HFFc6 (cell line): Measurements from ENCODE around the gene RNF26. TPM values are rescaled to one million over a fixed set of nuclear protein-coding genes. Genes with fewer than 3 reads are reported as not detected.

Source experiments
- DNase-seq: peaks from one replicate; pipeline ENCODE4 v3.0.0-alpha.2; 2018
- H3K27ac Mint-ChIP-seq: 2 replicates; pipeline ENCODE4 v1.8.0; 2020; ENCODE audit warnings: mild to moderate bottlenecking, mixed read lengths
- H3K27me3 Mint-ChIP-seq: 2 replicates; pipeline ENCODE4 v1.8.0; 2021; ENCODE audit warnings: mild to moderate bottlenecking, moderate library complexity, mixed read lengths; ENCODE audit not compliant: insufficient read depth
- H3K36me3 Mint-ChIP-seq: 2 replicates; pipeline ENCODE4 v1.8.0; 2021; ENCODE audit warnings: low read depth, mixed read lengths
- H3K4me1 Mint-ChIP-seq: 2 replicates; pipeline ENCODE4 v1.8.0; 2020; ENCODE audit warnings: low read depth, mixed read lengths
- H3K4me3 Mint-ChIP-seq: 2 replicates; pipeline ENCODE4 v1.8.0; 2020; ENCODE audit warnings: mild to moderate bottlenecking, moderate library complexity, mixed read lengths
- H3K9me3 Mint-ChIP-seq: 2 replicates; pipeline ENCODE4 v1.8.0; 2020; ENCODE audit warnings: mild to moderate bottlenecking, mixed read lengths
- total RNA-seq, 6 experiments: library from RNA; stranded (reverse); fragmentation: NEBNext Ultra II Directional; extraction: Animal tissue kit (Norgen Biotek cat#: 25700); gene quantifications; 2 replicates in 1 of 6; 3 replicates in 5 of 6; pipeline ENCODE4 v1.2.3, GENCODE V29; 2021
- TF ChIP-seq, protein P1 (sequence below): fragments of 200-600 bp; sonication (generic); IDR thresholded peaks from 2 replicates; pipeline ENCODE4 v1.5.0; 2021; ENCODE audit warnings: antibody characterized with exemption, mild to moderate bottlenecking

Gene RNF26
- total RNA-seq, 6 experiments from 2014 or later, result 48.6 to 63.5 (median 52.7) TPM

DNA sequence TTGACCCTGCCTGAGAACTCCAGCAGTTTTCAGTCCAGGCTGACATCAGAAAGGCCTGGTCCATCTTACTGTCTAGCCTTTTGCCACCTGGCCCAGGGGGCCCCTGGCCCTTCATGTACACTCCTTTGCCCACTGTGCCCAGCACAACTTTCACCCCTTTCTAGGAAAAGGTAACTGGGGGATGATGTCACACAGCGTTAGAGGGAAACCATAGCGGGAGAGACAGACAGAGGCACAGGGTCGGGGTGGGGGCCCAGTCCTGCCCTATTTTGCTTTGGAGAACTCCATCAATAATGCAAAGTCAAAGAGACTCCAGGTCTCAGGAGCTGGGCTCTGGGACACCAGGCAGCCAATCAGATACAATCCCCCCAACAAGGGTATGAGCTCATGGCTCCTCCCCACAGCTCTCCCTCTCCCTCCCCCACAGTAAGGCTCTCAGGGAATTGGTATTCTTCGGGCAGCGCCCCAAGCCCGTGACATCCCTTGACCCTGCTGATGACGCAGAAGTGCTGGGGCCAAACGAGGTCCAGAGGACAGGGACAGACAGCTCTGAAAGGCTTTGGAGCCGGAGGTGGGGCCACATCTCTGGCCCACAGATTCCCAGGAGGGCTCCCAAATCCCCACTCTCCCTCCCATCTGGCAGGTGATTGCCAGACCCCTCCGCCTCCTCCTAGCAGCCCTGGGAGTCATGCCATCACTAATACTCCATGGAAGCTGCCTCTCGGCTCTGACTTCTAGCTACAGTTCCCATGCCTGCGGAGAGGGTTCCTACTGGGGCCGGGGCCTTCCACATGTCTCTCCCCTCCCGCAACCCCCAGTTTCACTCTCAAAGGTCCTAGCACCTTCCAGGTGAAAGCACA, 41.2 kb downstream of the RNF26 start:
- Mint-ChIP-seq H3K9me3 (no peaks in the 10 kb centered on the region), H3K27ac (peak overlapping the region; percentile 69), H3K4me1 (peaks cover 39% of the 10 kb centered on the region), H3K4me3 (no peak overlapping the region), H3K27me3 (no peaks in the 10 kb centered on the region; the same call in none of the 2 replicates), H3K36me3 (no peaks in the 10 kb centered on the region)
- TF ChIP-seq, protein P1, sequence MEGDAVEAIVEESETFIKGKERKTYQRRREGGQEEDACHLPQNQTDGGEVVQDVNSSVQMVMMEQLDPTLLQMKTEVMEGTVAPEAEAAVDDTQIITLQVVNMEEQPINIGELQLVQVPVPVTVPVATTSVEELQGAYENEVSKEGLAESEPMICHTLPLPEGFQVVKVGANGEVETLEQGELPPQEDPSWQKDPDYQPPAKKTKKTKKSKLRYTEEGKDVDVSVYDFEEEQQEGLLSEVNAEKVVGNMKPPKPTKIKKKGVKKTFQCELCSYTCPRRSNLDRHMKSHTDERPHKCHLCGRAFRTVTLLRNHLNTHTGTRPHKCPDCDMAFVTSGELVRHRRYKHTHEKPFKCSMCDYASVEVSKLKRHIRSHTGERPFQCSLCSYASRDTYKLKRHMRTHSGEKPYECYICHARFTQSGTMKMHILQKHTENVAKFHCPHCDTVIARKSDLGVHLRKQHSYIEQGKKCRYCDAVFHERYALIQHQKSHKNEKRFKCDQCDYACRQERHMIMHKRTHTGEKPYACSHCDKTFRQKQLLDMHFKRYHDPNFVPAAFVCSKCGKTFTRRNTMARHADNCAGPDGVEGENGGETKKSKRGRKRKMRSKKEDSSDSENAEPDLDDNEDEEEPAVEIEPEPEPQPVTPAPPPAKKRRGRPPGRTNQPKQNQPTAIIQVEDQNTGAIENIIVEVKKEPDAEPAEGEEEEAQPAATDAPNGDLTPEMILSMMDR, result no peak
- peak; percentile 77 for DNase-seq

DNA sequence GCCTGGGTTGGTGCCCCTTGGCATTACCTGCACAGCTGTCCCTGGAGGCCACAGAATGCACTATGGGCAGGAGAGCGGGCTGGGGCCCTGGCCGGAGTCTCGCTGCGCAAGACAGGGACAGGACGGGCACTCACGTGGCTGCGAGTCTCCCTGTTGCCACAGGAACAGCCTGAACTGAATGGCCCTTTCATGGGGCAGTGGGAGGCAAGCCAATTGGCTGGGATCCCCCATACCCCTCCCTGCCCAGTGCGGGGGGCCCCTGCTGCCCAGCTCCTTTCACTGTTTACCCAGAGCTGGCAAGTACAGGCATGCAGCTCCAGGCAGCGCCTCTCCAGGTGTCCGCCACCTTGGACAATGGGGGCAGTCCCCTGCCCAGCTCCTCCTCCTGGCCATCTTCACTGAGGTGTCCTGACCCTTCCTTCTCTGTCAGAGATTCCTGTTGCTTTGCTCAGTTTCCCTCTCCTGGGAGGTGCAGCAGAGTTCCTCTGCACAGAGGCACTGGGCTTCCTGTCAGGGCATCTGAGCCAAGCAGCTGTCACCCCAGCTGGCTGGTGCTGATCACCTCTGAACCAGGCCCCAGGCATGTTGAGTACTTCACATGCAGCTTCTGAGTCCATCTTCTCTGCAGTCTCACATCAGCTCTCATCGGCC, 42.0 kb downstream of the RNF26 start:
- Mint-ChIP-seq H3K36me3 (no peaks in the 10 kb centered on the region), H3K4me1 (peaks cover 39% of the 10 kb centered on the region), H3K9me3 (no peaks in the 10 kb centered on the region), H3K27me3 (no peaks in the 10 kb centered on the region; the same call in 1 of the 2 replicates), H3K27ac (peak overlapping the region; percentile 83), H3K4me3 (no peak overlapping the region)
- TF ChIP-seq, protein P1, result no peak
- no peak for DNase-seq

DNA sequence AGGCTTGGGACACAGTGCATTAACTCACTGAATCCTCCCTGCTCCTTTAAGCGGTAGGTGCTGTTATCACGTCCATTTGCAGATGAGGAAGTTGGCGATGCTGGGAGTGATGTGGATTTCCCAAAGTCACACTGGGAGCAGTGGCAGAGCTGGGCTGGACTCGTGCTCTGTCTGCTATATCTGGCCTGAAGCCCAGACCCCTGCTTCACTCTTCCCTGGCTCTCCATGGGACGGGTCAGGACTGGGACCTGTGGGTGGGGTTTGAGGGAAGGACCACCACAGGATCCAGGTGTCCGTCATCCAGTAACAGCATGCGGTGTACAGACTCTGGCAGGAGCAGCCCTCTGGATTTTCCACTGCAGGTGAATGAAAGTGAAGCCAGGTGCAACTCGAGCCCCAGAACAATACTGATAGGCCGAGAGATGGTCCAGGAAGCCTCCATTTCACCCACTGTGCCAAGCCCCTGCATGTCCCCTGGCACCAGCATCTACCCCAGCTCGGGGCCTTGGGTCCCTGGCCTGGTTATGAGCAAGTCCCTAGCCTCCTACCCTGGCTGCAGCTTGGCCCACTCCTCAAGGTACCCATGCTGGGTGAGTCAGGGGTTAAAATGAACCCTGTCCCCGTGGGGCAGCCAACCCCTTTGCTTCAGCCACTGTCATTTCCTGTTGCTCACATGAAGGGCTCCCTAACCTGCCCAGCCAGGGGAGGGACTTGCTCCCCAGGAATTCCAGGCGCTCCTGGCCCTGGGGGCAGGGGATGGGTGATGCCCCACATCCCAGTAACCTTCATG, 43.0 kb downstream of the RNF26 start:
- TF ChIP-seq, protein P1, result no peak
- Mint-ChIP-seq H3K27me3 (no peaks in the 10 kb centered on the region; the same call in 1 of the 2 replicates), H3K27ac (no peak overlapping the region), H3K4me3 (no peak overlapping the region), H3K4me1 (peaks cover 39% of the 10 kb centered on the region), H3K36me3 (no peaks in the 10 kb centered on the region), H3K9me3 (no peaks in the 10 kb centered on the region)
- no peak for DNase-seq

DNA sequence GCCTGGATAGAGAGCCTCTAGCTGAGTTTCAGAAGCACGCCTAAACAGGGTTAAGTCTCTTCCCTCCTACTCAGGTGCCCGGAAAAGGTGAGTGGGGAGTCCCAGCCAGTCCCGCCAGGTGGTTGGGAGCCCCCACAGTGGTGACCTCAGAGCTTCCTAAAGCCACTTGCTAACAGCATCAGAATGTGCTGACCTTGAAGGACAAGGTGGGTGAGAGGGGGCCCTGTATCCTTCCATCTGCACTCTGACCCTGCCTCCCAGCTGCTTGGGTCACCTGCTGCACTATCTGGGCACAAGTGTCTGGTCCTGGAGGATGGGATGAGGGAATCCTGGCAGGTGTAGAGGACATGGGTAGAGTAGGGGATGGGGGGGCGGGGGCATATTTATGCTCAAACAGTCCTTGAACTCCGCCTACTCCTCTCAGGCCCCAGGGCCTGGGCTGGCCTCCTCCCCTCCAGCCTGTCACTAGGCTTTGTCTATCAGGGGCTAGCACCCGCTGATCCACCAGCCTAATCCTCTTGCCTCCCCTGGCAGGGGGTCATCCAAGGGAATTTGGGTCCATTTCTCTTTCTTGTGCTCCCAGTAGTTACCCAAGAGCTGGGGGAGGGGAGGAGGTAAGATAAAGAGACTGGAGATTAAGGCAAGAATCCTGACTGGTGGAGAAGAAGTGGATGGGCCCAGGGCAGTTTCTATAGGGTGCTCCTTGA, 43.8 kb downstream of the RNF26 start:
- Mint-ChIP-seq H3K27ac (no peak overlapping the region), H3K4me3 (no peak overlapping the region), H3K36me3 (no peaks in the 10 kb centered on the region), H3K4me1 (peaks cover 39% of the 10 kb centered on the region), H3K27me3 (no peaks in the 10 kb centered on the region; the same call in 1 of the 2 replicates), H3K9me3 (no peaks in the 10 kb centered on the region)
- DNase-seq, result no peak
- TF ChIP-seq, protein P1, result no peak
